HFFc6 (cell line): ENCODE data around the gene PLA2G1B. TPM values are rescaled to one million over a fixed set of nuclear protein-coding genes. Genes with fewer than 3 reads are reported as not detected.

ENCODE experiments used
- DNase-seq: peaks from one replicate; pipeline ENCODE4 v3.0.0-alpha.2; 2018
- H3K27ac Mint-ChIP-seq: 2 replicates; pipeline ENCODE4 v1.8.0; 2020; ENCODE audit warnings: mild to moderate bottlenecking, mixed read lengths
- H3K27me3 Mint-ChIP-seq: 2 replicates; pipeline ENCODE4 v1.8.0; 2021; ENCODE audit warnings: mild to moderate bottlenecking, moderate library complexity, mixed read lengths; ENCODE audit not compliant: insufficient read depth
- H3K36me3 Mint-ChIP-seq: 2 replicates; pipeline ENCODE4 v1.8.0; 2021; ENCODE audit warnings: low read depth, mixed read lengths
- H3K4me1 Mint-ChIP-seq: 2 replicates; pipeline ENCODE4 v1.8.0; 2020; ENCODE audit warnings: low read depth, mixed read lengths
- H3K4me3 Mint-ChIP-seq: 2 replicates; pipeline ENCODE4 v1.8.0; 2020; ENCODE audit warnings: mild to moderate bottlenecking, moderate library complexity, mixed read lengths
- H3K9me3 Mint-ChIP-seq: 2 replicates; pipeline ENCODE4 v1.8.0; 2020; ENCODE audit warnings: mild to moderate bottlenecking, mixed read lengths
- CTCF ChIP-seq: fragments of 200-600 bp; sonication (generic); IDR thresholded peaks from 2 replicates; pipeline ENCODE4 v1.5.0; 2021; ENCODE audit warnings: antibody characterized with exemption, mild to moderate bottlenecking
- total RNA-seq, 6 experiments: library from RNA; stranded (reverse); fragmentation: NEBNext Ultra II Directional; extraction: Animal tissue kit (Norgen Biotek cat#: 25700); gene quantifications; 2 replicates in 1 of 6; 3 replicates in 5 of 6; pipeline ENCODE4 v1.2.3, GENCODE V29; 2021

PLA2G1B gene
- total RNA-seq, 6 experiments from 2014 or later, result not detected

DNA sequence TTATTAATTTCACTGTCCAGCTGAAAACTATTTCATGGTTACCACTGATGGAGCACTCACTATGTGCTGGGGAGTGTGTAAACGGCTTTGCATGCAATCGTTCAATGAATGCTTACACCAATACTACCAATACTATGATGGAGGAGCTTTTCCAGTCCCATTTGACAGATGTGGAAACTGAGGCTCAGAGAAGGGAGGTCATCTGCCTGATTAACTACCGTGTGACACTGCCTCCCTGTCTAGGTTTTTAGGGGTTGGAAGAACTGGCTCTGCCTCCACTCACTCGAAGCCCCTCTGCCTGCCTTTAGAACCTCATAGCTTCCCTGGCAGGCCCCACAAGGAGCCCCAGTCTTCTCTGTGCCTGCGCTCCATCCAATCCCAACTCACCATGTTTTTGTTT lies 29.5 kb upstream of the PLA2G1B start:
- Mint-ChIP-seq H3K36me3 (no peaks in the 10 kb centered on the region), H3K4me3 (no peak overlapping the region; the same call in 1 of the 2 replicates), H3K9me3 (no peaks in the 10 kb centered on the region), H3K4me1 (peaks cover 4% of the 10 kb centered on the region), H3K27ac (no peak overlapping the region), H3K27me3 (peaks cover 12% of the 10 kb centered on the region)
- DNase-seq, result no peak
- no peak for TF ChIP-seq CTCF

GRCh38 chr12:120356567-120357030 lies 29.0 kb upstream of the PLA2G1B start:
- Mint-ChIP-seq H3K27ac (no peak overlapping the region), H3K27me3 (peaks cover 9% of the 10 kb centered on the region), H3K4me3 (no peak overlapping the region; the same call in 1 of the 2 replicates), H3K9me3 (no peaks in the 10 kb centered on the region), H3K36me3 (no peaks in the 10 kb centered on the region), H3K4me1 (peaks cover 8% of the 10 kb centered on the region)
- peak; percentile 76 for DNase-seq
- peak; percentile 97 for TF ChIP-seq CTCF

DNA sequence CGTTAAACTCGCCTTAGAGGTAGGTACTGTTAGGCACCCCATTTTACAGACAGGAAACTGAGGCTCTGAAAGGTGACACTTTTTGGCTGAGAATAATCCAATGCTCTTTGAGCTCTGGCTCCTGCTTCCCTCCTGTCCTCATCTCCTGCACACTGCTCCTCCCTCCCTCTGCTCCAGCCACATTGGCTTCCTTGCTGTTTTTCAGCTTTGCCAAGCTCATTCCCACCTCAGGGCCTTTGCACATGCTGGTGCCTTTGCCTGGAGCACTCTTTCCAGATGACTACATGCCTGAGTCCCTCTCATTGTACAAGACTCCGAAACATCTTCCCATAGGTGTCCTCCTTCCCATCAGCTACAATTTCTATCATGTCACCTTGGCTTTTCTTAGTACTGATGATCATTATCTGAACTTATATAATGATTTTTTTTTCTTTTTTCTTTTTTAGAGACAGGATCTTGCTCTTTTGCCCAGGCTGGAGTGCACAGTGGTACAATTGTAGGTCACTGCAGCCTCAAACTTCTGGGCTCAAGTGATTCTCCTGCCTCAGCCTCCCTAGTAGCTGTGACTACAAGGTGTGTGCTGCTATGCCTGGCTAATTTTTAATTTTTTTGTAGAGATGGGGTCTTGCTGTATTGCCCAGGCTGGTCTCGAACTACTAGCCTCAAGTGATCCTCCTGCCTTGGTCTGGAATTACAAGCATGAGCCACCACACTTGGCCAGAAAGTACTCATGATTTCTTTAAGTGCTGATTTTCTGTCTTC lies 26.2 kb upstream of the PLA2G1B start:
- Mint-ChIP-seq H3K9me3 (no peaks in the 10 kb centered on the region), H3K4me1 (peaks cover 8% of the 10 kb centered on the region), H3K4me3 (no peak overlapping the region), H3K27ac (no peak overlapping the region), H3K27me3 (peaks cover 10% of the 10 kb centered on the region), H3K36me3 (no peaks in the 10 kb centered on the region)
- no peak for TF ChIP-seq CTCF
- no peak for DNase-seq

GRCh38 chr12:120353136-120353535 lies 25.6 kb upstream of the PLA2G1B start:
- no peak for TF ChIP-seq CTCF
- Mint-ChIP-seq H3K36me3 (no peaks in the 10 kb centered on the region), H3K27ac (no peak overlapping the region), H3K27me3 (peaks cover 10% of the 10 kb centered on the region), H3K4me3 (no peak overlapping the region), H3K4me1 (peaks cover 8% of the 10 kb centered on the region), H3K9me3 (no peaks in the 10 kb centered on the region)
- DNase-seq, result no peak

DNA sequence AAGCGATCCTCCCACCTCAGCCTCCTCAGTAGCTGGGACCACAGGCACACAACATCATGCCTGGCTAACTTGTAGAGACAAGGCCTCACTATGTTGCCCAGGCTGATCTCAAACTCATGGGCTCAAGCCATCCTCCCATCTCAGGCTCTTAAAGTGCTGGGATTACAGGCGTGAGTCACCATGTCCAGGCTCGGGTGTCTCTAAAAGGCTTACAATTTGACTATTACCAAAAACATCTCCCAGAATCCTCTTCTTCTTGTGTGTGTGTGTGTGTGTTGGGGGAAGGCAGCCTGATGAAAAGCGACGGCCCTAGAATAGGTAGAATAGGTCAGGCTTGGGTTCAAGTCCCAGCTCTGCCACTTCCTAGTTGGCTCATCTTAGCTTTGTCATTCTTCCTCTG lies 24.5 kb upstream of the PLA2G1B start:
- peaks cover 10% of the 10 kb centered on the region for H3K27me3 Mint-ChIP-seq
- no peaks in the 10 kb centered on the region for H3K9me3 Mint-ChIP-seq
- H3K4me1 Mint-ChIP-seq, result peaks cover 8% of the 10 kb centered on the region
- no peak for TF ChIP-seq CTCF
- peak overlapping the region; percentile 60; the same call in 1 of the 2 replicates for H3K27ac Mint-ChIP-seq
- peak; percentile 80 for DNase-seq
- H3K4me3 Mint-ChIP-seq, result no peak overlapping the region
- H3K36me3 Mint-ChIP-seq, result no peaks in the 10 kb centered on the region
